Head of caudate nucleus (tissue), 42 donors: Measurements from ENCODE around the gene PBX2.
"Not testable (repeated sequence)": the region's sequence is repeated elsewhere in the genome, so short reads cannot be mapped to it uniquely, and the experiment has no call there.

Experiments used
- DNase-seq, 42 donors: peaks; one replicate each; pipeline versions ENCODE4 v3.0.0 to v3.0.0-alpha.2; 2020 to 2021; ENCODE audit warnings: mixed read lengths in 7 of 42
- intact Hi-C: fragments of 100-400 bp; cut with DNase I; formaldehyde crosslinking; loops from one replicate; pipeline ENCODE4 v1.15.0; 2022

The PBX2 gene

GRCh38 chr6:32190911-32191677, 1.1 kb upstream of the PBX2 start:
- DNase-seq, result no peak
- intact Hi-C loops, result no loop called here

DNA sequence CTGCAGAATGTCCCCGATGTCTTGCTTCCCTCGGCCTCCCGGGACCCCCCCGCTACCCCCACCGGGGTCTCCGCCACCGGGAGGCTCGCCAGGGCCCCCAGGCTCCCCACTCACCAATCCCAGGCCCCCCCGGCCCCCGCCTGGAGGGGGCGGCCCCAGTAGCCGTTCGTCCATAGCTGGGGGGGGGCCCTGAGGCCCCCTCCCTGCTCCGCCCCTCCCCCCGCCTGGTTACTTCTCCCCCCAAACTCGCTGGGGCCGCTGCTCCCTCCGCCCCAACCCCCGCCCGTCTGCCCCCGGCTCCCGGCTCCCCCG, 304 bp downstream of the PBX2 start:
- no peak for DNase-seq
- intact Hi-C loops, result no loop called here

DNA sequence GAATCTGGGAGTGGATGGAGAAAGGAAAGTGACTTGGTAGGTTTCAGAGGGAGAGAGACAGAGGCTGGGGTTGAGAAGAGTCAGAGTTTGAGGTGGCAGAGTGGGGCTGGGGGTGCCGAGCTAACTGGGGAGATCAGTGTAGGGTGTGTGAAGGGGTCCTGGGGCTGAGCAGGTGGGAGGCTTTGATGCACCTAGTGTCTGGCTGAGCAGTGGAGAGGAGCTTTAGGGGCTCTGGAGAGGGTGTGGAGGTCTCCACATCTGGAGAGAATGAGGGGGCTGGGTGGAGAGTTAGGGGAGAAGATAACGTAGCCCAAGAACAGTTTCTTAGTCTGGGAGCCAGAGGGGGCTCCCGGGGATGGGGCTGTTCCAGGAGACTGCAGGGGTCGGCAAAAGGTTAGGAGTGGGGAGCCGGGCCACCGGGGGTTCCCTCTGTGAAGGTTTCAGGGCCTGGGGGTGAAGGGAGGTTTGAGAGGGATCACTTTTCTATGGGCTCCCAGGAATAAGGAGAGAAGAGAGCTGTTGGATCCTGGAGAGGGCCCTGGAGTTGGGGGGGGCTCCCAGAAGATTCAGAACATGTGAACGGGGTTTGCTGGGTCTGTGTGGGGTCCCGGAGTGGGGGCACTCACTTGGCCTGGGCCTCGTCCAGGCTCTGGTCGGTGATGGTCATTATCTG, 797 bp downstream of the PBX2 start:
- no peak for DNase-seq
- intact Hi-C loops, result no loop called here

DNA sequence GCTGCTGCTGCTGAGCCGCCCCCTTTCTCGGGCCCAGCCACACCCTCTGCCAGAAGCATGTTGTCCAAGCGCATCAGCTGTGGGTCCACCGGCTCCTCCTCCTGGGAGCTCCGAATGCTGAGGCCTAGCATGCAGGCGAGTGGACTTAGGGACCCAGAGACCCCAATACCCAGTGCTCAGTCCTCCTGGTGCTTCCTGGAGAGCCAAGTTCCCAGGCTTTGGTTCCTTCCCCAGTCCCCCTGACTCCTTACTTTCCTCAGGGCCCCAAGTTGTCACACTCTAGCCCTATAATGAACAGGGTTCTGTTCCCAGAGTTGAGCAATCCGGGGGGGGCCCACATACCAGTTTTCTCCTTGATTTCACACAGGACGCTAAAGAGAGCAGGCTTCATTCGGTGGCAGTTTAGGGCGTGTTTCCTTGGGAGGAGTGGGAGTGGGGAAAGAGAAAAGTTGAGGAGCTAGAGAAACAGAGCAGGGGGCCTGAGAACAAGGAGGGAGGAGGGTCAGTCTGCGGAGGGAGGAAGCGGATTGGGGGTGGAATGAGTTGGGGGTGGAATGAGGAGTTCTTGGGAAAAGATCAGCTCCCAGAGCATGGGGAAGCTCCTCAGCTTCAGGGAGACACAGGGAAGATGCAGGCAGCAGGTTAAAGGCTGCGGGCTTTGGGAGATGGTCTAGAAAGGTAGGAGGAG, 1.5 kb downstream of the PBX2 start:
- intact Hi-C loops, result no loop called here
- DNase-seq, result peak in 1 of 42 donors; percentile 29

- intact Hi-C loops, DNase-seq: not testable (repeated sequence)
Observed at GRCh38 chr6:32187725-32188380, 2.1 kb downstream of the PBX2 start.

DNA sequence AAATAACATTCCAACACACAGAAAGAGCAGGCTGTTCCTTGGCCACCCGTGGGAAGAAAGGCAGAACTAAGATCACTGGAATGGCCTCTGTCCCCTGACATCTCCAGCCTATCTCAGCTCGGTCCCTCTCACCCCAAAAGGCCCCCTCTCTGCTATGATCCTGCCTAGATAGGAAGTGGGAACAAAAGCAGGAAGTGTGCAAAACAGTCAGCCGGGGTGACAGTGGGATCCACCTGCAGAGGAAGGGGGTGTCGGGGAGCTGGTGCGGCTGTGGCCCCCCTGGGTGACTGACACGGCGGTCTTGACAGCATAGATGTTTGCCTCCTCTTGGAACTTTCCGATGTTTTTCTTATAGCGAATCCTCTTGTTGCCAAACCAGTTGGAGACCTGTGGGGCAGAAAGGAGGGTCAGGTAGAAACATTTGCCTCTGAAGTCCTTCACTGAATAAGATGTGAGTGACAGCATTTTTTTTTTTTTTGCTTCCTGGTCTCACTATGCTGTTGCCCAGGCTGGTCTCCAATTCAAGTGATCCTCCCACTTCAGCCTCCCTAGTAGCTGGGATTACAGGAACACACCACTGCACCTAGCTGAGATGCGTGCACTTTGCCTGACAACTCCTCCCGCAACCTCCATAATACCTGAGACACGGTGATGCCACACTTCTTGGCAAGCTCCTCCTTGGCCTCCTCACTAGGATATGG, 2.8 kb downstream of the PBX2 start:
- intact Hi-C loops, result no loop called here
- DNase-seq, result peak in 1 of 42 donors; percentile 1

GRCh38 chr6:32186151-32186840, 3.7 kb downstream of the PBX2 start:
- DNase-seq, result peak in 1 of 42 donors; percentile 2
- intact Hi-C loops, result not testable (repeated sequence)

GRCh38 chr6:32185681-32186131, 4.3 kb downstream of the PBX2 start:
- peak in 6 of 42 donors; percentile 32 to 61 (median 36) for DNase-seq
- intact Hi-C loops, result not testable (repeated sequence)

GRCh38 chr6:32184084-32184640, 5.8 kb downstream of the PBX2 start, which contains the start of gene AGER:
TSS of gene AGER (minus strand) at chr6:32184253. CDS start at chr6:32184222, 31 bp downstream.
- intact Hi-C loops, result no loop called here
- peak in 2 of 42 donors; percentile 3 to 4 for DNase-seq

DNA sequence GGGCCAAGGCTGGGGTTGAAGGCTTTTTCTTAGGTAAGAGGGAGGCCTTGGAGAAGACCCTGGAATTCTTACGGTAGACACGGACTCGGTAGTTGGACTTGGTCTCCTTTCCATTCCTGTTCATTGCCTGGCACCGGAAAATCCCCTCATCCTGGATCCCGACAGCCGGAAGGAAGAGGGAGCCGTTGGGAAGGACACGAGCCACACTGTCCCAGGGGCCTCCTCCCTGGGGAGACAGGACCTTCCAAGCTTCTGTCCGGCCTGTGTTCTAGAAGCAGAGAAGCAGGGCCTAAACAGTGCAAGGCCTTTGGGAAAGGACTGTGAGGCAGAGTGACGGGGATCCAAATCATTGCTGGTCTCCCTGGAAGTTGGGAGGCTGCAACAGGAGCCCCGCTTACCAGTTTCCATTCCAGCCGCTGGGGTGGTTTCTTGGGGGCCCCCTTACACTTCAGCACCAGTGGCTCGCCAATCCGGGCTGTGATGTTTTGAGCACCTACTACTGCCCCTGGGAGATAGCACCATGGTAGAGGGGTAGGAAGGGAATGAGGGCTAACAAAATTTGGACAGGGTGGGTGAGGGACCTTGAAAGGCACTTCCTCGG, 6.4 kb downstream of the PBX2 start:
- peak in 2 of 42 donors; percentile 3 for DNase-seq
- intact Hi-C loops, result no loop called here

- intact Hi-C loops, result no loop called here
Observed at GRCh38 chr6:32183030-32183429, 7.0 kb downstream of the PBX2 start.

GRCh38 chr6:32182555-32182981, 7.4 kb downstream of the PBX2 start:
- intact Hi-C loops, result no loop called here
- peak in 1 of 42 donors; percentile 3 for DNase-seq

More at GRCh38 chr6:32183030-32183429, 7.0 kb downstream of the PBX2 start:
- peak in 1 of 42 donors; percentile 24 for DNase-seq

- peak in 2 of 42 donors; percentile 1 to 8 for DNase-seq
- intact Hi-C loops, result no loop called here
Observed at GRCh38 chr6:32181915-32182529, 8.0 kb downstream of the PBX2 start.

GRCh38 chr6:32181148-32181702, 8.8 kb downstream of the PBX2 start:
- DNase-seq, result no peak
- intact Hi-C loops, result no loop called here

DNA sequence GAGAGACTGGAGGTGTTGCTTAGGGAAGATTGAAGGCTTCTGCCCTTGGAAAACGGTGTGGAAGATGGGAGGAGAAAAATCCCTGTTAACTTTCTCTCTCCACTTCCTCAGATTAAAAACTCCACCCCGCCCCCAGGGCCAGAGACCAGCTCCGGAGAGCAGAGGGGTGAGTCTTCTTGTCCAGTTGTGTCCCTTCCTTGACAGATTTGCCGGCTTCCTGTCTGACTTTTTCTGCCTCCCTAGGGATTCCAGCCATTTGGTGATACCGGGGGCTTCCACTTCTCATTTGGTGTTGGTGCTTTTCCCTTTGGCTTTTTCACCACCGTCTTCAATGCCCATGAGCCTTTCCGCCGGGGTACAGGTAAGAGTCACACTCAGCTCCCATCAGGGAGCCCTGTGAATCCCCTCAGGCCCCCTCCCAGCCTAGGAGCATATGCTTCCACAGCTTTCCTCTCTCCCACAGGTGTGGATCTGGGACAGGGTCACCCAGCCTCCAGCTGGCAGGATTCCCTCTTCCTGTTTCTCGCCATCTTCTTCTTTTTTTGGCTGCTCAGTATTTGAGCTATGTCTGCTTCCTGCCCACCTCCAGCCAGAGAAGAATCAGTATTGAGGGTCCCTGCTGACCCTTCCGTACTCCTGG, 10.1 kb downstream of the PBX2 start:
- DNase-seq, result no peak
- intact Hi-C loops, result no loop called here
